WTC11 (cell line): ENCODE data around the gene FAM53B. TPM values are rescaled to one million over a fixed set of nuclear protein-coding genes. Genes with fewer than 3 reads are reported as not detected.

Experiments used
- ATAC-seq: fragments of 200-7000 bp; cut with Tn5 transposase; 2 replicates; pipeline ENCODE4 v1.10.0; 2021; ENCODE audit warnings: mild to moderate bottlenecking, moderate library complexity
- CTCF ChIA-PET: fragments of 300-600 bp; sonication (Branson Sonifier 250); formaldehyde crosslinking; loops from one replicate; lab custom pipeline; 2021; ENCODE audit warnings: antibody characterized with exemption; lab: Charles Lee
- POLR2A ChIA-PET: fragments of 350-600 bp; sonication (Branson Sonifier 250); formaldehyde crosslinking; loops from one replicate; lab custom pipeline; 2021; ENCODE audit warnings: antibody characterized with exemption; lab: Charles Lee
- DNase-seq: peaks from one replicate; pipeline ENCODE4 v3.0.0; 2021; ENCODE audit warnings: low spot score
- H3K27ac Mint-ChIP-seq: 2 replicates; pipeline ENCODE4 v1.8.0; 2021; ENCODE audit warnings: mixed read lengths
- H3K27me3 Mint-ChIP-seq: 2 replicates; pipeline ENCODE4 v1.8.0; 2021; ENCODE audit warnings: low read depth, mild to moderate bottlenecking, moderate library complexity, mixed read lengths
- H3K36me3 Mint-ChIP-seq: 2 replicates; pipeline ENCODE4 v1.8.0; 2021; ENCODE audit warnings: mixed read lengths
- H3K4me1 Mint-ChIP-seq: 2 replicates; pipeline ENCODE4 v1.8.0; 2022; ENCODE audit warnings: mixed read lengths
- H3K4me3 Mint-ChIP-seq: 2 replicates; pipeline ENCODE4 v1.8.0; 2021; ENCODE audit warnings: mild to moderate bottlenecking, moderate library complexity, mixed read lengths
- H3K9me3 Mint-ChIP-seq: 2 replicates; pipeline ENCODE4 v1.8.0; 2021; ENCODE audit warnings: mixed read lengths
- CREM ChIP-seq: sonication (generic); formaldehyde crosslinking; IDR thresholded peaks from 2 replicates; pipeline ENCODE4 v1.8.1; 2022; ENCODE audit warnings: mild to moderate bottlenecking, missing genetic modification reagents, moderate library complexity
- FOXP1 ChIP-seq: sonication (generic); formaldehyde crosslinking; IDR thresholded peaks from 2 replicates; pipeline ENCODE4 v1.8.0; 2022; ENCODE audit warnings: missing genetic modification reagents, mild to moderate bottlenecking, moderate library complexity, borderline replicate concordance
- GTF2I ChIP-seq: fragments of 250-450 bp; sonication (Bioruptor Pico); conservative IDR thresholded peaks from 2 replicates; pipeline ENCODE4 v1.4.0; 2021; ENCODE audit warnings: mild to moderate bottlenecking
- IRF2 ChIP-seq: sonication (generic); formaldehyde crosslinking; IDR thresholded peaks from 2 replicates; pipeline ENCODE4 v1.8.0; 2022; ENCODE audit warnings: low read depth, missing genetic modification reagents, borderline replicate concordance
- NFATC4 ChIP-seq: fragments of 250-450 bp; sonication (Bioruptor Pico); IDR thresholded peaks from 2 replicates; pipeline ENCODE4 v1.9.0; 2021; ENCODE audit warnings: mild to moderate bottlenecking
- NR1H2 ChIP-seq: sonication (generic); formaldehyde crosslinking; IDR thresholded peaks from 2 replicates; pipeline ENCODE4 v1.9.0; 2021; ENCODE audit warnings: mild to moderate bottlenecking, moderate library complexity, missing genetic modification reagents
- NR2C2 ChIP-seq: sonication (generic); formaldehyde crosslinking; IDR thresholded peaks from 2 replicates; pipeline ENCODE4 v1.8.0; 2022; ENCODE audit warnings: mild to moderate bottlenecking, missing genetic modification reagents
- OVOL2 ChIP-seq: fragments of 250-450 bp; sonication (Bioruptor Pico); IDR thresholded peaks from 2 replicates; pipeline ENCODE4 v1.9.0; 2021; ENCODE audit warnings: mild to moderate bottlenecking, borderline replicate concordance
- SMAD3 ChIP-seq: sonication (generic); formaldehyde crosslinking; IDR thresholded peaks from 2 replicates; pipeline ENCODE4 v1.8.0; 2022; ENCODE audit warnings: missing genetic modification reagents, mild to moderate bottlenecking, borderline replicate concordance
- TEAD4 ChIP-seq: sonication (generic); formaldehyde crosslinking; IDR thresholded peaks from 2 replicates; pipeline ENCODE4 v1.8.0; 2022; ENCODE audit warnings: mild to moderate bottlenecking, missing genetic modification reagents
- TP53 ChIP-seq: sonication (generic); formaldehyde crosslinking; IDR thresholded peaks from 2 replicates; pipeline ENCODE4 v1.8.1; 2023; ENCODE audit warnings: mild to moderate bottlenecking, missing genetic modification reagents
- ZBTB21 ChIP-seq: sonication (generic); formaldehyde crosslinking; IDR thresholded peaks from 2 replicates; pipeline ENCODE4 v1.8.1; 2023; ENCODE audit warnings: mild to moderate bottlenecking, missing genetic modification reagents, borderline replicate concordance
- ZNF138 ChIP-seq: sonication (generic); formaldehyde crosslinking; conservative IDR thresholded peaks from 2 replicates; pipeline ENCODE4 v1.8.1; 2022; ENCODE audit warnings: mild to moderate bottlenecking, moderate library complexity, missing genetic modification reagents
- ZNF219 ChIP-seq: sonication (generic); formaldehyde crosslinking; IDR thresholded peaks from 2 replicates; pipeline ENCODE4 v1.8.0; 2023; ENCODE audit warnings: missing genetic modification reagents, mild to moderate bottlenecking, borderline replicate concordance
- ZNF423 ChIP-seq: fragments of 250-450 bp; sonication (Bioruptor Pico); IDR thresholded peaks from 2 replicates; pipeline ENCODE4 v2.1.2; 2022; ENCODE audit warnings: mild to moderate bottlenecking, moderate library complexity
- total RNA-seq: library from RNA; stranded (reverse); gene quantifications from 3 replicates; pipeline ENCODE4 v1.2.3, GENCODE V29; 2021
- TF ChIP-seq, protein P1 (sequence below): sonication (generic); formaldehyde crosslinking; IDR thresholded peaks from 2 replicates; pipeline ENCODE4 v1.8.1; 2022; ENCODE audit warnings: low read depth, missing genetic modification reagents, borderline replicate concordance
- TF ChIP-seq, protein P2 (sequence below): sonication (generic); formaldehyde crosslinking; IDR thresholded peaks from 2 replicates; pipeline ENCODE4 v1.8.1; 2022; ENCODE audit warnings: mild to moderate bottlenecking, moderate library complexity, missing genetic modification reagents
- TF ChIP-seq, protein P3 (sequence below): sonication (generic); formaldehyde crosslinking; IDR thresholded peaks from 2 replicates; pipeline ENCODE4 v1.8.0; 2022; ENCODE audit warnings: mild to moderate bottlenecking, missing genetic modification reagents
- TF ChIP-seq, protein P4 (sequence below): sonication (generic); formaldehyde crosslinking; IDR thresholded peaks from 2 replicates; pipeline ENCODE4 v1.8.0; 2023; ENCODE audit warnings: missing genetic modification reagents, mild to moderate bottlenecking, borderline replicate concordance
- TF ChIP-seq, protein P5 (sequence below): sonication (generic); formaldehyde crosslinking; IDR thresholded peaks from 2 replicates; pipeline ENCODE4 v1.8.1; 2023; ENCODE audit warnings: mild to moderate bottlenecking, missing genetic modification reagents, moderate library complexity

The FAM53B gene
- total RNA-seq, 1 experiment from 2014 or later = 21.3 TPM

DNA sequence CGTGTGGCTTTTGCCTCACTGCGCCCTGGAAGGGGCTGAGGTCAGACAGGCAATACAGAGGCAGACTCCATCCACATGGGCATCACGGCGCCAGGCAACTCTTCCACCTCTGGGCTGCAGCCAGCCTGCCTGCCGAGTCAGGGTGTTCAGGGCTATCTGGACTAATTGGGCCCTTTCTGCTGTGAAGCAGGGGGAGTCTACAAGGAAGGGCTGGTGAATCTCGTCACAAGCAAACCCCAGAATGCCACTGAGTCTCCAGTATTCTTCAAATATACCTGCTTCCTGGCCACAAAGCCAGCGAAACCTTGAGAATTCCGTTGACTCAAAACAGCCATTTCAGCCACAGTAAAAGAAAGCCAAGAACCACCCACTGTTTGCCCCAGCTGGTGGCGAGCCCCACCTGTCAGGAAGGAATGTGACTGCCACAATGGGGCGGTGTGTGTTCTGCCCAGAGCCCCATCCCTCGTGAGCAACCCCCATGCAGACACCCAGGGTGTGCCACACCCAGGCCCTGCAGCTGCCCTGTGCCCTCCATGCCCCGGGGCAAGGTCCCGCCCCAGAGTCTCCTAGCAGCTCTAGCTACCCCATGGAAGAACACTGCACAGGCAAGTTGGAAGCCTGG, 117.3 kb downstream of the FAM53B start:
- peak; percentile 34 for DNase-seq
- ATAC-seq = peak; percentile 17
- Mint-ChIP-seq H3K27ac (peak overlapping the region; percentile 91), H3K36me3 (no peaks in the 10 kb centered on the region), H3K4me1 (peaks cover 31% of the 10 kb centered on the region), H3K4me3 (no peak overlapping the region), H3K27me3 (no peaks in the 10 kb centered on the region), H3K9me3 (no peaks in the 10 kb centered on the region)
- ChIA-PET POLR2A (interaction anchor here (1.0 to 1.3 kb wide), 2 partner anchors 14 to 61 kb away, joined by 3 to 4 read pairs; no protein-coding TSS in a partner anchor), CTCF (interaction anchor here (1.0 to 4.4 kb wide), 7 partner anchors 10 to 114 kb away, joined by 3 to 20 read pairs (median 7); no protein-coding TSS in a partner anchor)
- TF ChIP-seq, protein P1, sequence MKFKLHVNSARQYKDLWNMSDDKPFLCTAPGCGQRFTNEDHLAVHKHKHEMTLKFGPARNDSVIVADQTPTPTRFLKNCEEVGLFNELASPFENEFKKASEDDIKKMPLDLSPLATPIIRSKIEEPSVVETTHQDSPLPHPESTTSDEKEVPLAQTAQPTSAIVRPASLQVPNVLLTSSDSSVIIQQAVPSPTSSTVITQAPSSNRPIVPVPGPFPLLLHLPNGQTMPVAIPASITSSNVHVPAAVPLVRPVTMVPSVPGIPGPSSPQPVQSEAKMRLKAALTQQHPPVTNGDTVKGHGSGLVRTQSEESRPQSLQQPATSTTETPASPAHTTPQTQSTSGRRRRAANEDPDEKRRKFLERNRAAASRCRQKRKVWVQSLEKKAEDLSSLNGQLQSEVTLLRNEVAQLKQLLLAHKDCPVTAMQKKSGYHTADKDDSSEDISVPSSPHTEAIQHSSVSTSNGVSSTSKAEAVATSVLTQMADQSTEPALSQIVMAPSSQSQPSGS (CRISPR knock-in tag) = no peak
- TF ChIP-seq FOXP1 (CRISPR knock-in tag) (no peak), SMAD3 (no peak), NR2C2 (CRISPR knock-in tag) (no peak), OVOL2 (CRISPR knock-in tag) (no peak), ZNF219 (CRISPR knock-in tag) (0 out of 2 replicates have a peak, but pooled peaks have one; percentile 40), GTF2I (no peak), ZNF423 (CRISPR knock-in tag) (peak; percentile 92)
- TF ChIP-seq, protein P2, sequence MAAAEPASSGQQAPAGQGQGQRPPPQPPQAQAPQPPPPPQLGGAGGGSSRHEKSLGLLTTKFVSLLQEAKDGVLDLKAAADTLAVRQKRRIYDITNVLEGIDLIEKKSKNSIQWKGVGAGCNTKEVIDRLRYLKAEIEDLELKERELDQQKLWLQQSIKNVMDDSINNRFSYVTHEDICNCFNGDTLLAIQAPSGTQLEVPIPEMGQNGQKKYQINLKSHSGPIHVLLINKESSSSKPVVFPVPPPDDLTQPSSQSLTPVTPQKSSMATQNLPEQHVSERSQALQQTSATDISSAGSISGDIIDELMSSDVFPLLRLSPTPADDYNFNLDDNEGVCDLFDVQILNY (CRISPR knock-in tag) = no peak

DNA sequence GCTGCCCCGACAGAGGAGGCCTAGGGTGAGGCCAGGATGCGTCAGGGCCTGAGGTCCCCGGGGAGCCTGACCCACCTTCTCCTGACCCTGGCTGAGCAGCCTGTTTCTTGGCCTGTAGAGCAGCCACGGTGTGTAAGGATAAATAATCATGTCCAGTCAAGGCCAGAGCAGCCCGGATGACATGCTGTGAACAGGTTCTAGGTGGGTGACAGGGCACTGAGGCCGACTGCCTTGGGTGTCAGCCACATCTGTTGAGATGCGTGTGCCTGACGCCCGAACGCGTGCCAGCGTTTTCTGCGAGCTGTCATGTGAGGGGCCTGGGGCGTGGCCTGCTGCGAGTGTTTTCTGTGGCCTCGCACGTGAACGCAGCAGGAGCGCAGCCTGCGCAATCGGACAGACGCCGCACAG, 118.3 kb downstream of the FAM53B start:
- H3K36me3 Mint-ChIP-seq = no peaks in the 10 kb centered on the region
- no peaks in the 10 kb centered on the region for H3K9me3 Mint-ChIP-seq
- ChIA-PET CTCF (interaction anchor here (2.0 to 4.4 kb wide), 2 partner anchors 13 to 115 kb away, joined by 14 to 16 read pairs; no protein-coding TSS in a partner anchor), POLR2A (no interaction called here)
- no peak overlapping the region; the same call in 1 of the 2 replicates for H3K27ac Mint-ChIP-seq
- H3K4me1 Mint-ChIP-seq = peaks cover 31% of the 10 kb centered on the region
- H3K4me3 Mint-ChIP-seq = no peak overlapping the region
- DNase-seq (no peak), ATAC-seq (no peak)
- no peak for TF ChIP-seq NR1H2 (CRISPR knock-in tag)
- H3K27me3 Mint-ChIP-seq = no peaks in the 10 kb centered on the region

DNA sequence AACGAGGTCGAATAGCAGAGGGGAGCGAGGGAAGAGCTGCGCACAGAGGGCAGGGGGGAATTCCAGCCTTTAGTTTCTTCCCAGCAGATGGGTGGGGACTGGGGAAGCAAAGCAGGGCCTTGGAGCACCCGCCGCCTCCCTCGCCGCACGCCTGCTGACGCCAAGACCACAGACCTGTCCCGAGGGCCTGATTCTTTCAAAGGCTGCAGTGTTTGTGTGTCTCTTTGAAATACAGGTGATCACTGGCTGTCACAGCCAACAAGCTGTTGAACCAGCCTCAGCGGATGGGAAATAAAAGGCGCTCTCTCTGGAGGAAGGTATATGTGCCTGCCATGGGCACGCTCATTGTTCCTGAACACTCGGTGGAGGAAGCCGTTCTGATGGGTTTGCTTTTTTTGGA, 119.3 kb downstream of the FAM53B start:
- ChIA-PET POLR2A (no interaction called here), CTCF (interaction anchor here (1.0 to 2.0 kb wide), 2 partner anchors 59 to 116 kb away, joined by 3 to 14 read pairs; no protein-coding TSS in a partner anchor)
- H3K9me3 Mint-ChIP-seq = no peaks in the 10 kb centered on the region
- H3K27me3 Mint-ChIP-seq = no peaks in the 10 kb centered on the region
- H3K27ac Mint-ChIP-seq = peak overlapping the region; percentile 78
- DNase-seq = no peak
- TF ChIP-seq, protein P3, sequence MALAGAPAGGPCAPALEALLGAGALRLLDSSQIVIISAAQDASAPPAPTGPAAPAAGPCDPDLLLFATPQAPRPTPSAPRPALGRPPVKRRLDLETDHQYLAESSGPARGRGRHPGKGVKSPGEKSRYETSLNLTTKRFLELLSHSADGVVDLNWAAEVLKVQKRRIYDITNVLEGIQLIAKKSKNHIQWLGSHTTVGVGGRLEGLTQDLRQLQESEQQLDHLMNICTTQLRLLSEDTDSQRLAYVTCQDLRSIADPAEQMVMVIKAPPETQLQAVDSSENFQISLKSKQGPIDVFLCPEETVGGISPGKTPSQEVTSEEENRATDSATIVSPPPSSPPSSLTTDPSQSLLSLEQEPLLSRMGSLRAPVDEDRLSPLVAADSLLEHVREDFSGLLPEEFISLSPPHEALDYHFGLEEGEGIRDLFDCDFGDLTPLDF (CRISPR knock-in tag) = no peak
- H3K4me3 Mint-ChIP-seq = no peak overlapping the region
- no peak for ATAC-seq
- peaks cover 31% of the 10 kb centered on the region for H3K4me1 Mint-ChIP-seq
- no peaks in the 10 kb centered on the region for H3K36me3 Mint-ChIP-seq

DNA sequence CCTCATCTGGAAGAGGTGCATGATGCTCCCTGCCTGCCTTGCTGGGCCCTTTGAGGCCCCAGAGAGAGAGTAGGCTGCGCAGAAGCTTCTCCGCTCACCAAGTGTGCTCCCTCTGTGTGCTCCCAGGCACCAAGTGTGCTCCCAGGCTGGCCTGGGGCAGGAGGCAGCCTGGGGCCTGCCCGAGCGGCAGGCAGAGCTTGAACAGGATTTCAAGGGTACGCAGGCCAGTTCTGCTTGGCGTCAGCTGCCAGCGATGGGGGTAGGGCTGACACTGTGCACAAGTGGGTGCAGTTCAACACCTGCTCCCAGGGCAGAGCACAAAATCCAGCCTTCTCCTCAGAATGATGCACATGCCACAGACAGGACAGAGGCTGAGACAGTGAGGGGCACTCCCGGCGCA, 119.7 kb downstream of the FAM53B start:
- CTCF ChIA-PET = interaction anchor here (1.0 to 2.0 kb wide), 2 partner anchors 59 to 116 kb away, joined by 3 to 14 read pairs; no protein-coding TSS in a partner anchor
- POLR2A ChIA-PET = interaction anchor here (0.6 kb wide), 1 partner anchor 118 kb away, joined by 9 read pairs; no protein-coding TSS in a partner anchor
- ATAC-seq (no peak), DNase-seq (no peak)
- Mint-ChIP-seq H3K36me3 (no peaks in the 10 kb centered on the region), H3K4me3 (no peak overlapping the region), H3K27me3 (no peaks in the 10 kb centered on the region), H3K9me3 (no peaks in the 10 kb centered on the region), H3K27ac (peak overlapping the region; percentile 78), H3K4me1 (peaks cover 27% of the 10 kb centered on the region)
- TF ChIP-seq TP53 (CRISPR knock-in tag) = no peak
- TF ChIP-seq TEAD4 (CRISPR knock-in tag) = no peak
- no peak for TF ChIP-seq ZNF138 (CRISPR knock-in tag)
- no peak for TF ChIP-seq NFATC4 (CRISPR knock-in tag)
- TF ChIP-seq, protein P4, sequence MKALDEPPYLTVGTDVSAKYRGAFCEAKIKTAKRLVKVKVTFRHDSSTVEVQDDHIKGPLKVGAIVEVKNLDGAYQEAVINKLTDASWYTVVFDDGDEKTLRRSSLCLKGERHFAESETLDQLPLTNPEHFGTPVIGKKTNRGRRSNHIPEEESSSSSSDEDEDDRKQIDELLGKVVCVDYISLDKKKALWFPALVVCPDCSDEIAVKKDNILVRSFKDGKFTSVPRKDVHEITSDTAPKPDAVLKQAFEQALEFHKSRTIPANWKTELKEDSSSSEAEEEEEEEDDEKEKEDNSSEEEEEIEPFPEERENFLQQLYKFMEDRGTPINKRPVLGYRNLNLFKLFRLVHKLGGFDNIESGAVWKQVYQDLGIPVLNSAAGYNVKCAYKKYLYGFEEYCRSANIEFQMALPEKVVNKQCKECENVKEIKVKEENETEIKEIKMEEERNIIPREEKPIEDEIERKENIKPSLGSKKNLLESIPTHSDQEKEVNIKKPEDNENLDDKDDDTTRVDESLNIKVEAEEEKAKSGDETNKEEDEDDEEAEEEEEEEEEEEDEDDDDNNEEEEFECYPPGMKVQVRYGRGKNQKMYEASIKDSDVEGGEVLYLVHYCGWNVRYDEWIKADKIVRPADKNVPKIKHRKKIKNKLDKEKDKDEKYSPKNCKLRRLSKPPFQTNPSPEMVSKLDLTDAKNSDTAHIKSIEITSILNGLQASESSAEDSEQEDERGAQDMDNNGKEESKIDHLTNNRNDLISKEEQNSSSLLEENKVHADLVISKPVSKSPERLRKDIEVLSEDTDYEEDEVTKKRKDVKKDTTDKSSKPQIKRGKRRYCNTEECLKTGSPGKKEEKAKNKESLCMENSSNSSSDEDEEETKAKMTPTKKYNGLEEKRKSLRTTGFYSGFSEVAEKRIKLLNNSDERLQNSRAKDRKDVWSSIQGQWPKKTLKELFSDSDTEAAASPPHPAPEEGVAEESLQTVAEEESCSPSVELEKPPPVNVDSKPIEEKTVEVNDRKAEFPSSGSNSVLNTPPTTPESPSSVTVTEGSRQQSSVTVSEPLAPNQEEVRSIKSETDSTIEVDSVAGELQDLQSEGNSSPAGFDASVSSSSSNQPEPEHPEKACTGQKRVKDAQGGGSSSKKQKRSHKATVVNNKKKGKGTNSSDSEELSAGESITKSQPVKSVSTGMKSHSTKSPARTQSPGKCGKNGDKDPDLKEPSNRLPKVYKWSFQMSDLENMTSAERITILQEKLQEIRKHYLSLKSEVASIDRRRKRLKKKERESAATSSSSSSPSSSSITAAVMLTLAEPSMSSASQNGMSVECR (CRISPR knock-in tag) = no peak
- no peak for TF ChIP-seq SMAD3
- TF ChIP-seq CREM (CRISPR knock-in tag) = no peak
- TF ChIP-seq ZBTB21 = no peak
- TF ChIP-seq IRF2 (CRISPR knock-in tag) = no peak
- TF ChIP-seq, protein P5, sequence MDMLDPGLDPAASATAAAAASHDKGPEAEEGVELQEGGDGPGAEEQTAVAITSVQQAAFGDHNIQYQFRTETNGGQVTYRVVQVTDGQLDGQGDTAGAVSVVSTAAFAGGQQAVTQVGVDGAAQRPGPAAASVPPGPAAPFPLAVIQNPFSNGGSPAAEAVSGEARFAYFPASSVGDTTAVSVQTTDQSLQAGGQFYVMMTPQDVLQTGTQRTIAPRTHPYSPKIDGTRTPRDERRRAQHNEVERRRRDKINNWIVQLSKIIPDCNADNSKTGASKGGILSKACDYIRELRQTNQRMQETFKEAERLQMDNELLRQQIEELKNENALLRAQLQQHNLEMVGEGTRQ = no peak
